GM23248 (cell line): ENCODE data around the gene RAMACL.

ENCODE experiments used
- EZH2 ChIP-seq: fragments of 200-600 bp; sonication (generic); IDR thresholded peaks from 2 replicates; pipeline ENCODE4 v1.6.1; 2018; ENCODE audit warnings: antibody characterized with exemption, mild to moderate bottlenecking; ENCODE audit not compliant: insufficient read depth, poor library complexity, severe bottlenecking
- EZH2phosphoT487 ChIP-seq: fragments of 200-600 bp; sonication (generic); IDR thresholded peaks from 2 replicates; pipeline ENCODE4 v1.6.1; 2018; ENCODE audit warnings: antibody characterized with exemption, moderate library complexity, mild to moderate bottlenecking, low read depth; ENCODE audit not compliant: insufficient read depth

- TF ChIP-seq EZH2phosphoT487 (no peak), EZH2 (no peak)
These were observed 48.8 kb upstream of the RAMACL start for GRCh38 chr6:166635013-166635970.
